ENCODE data around the gene CFAP69.

GRCh38 chr7:90322837-90323236 lies 77.9 kb downstream of the CFAP69 start:
- TF ChIP-seq CREB5 (CRISPR knock-in tag; IDR thresholded peaks at IDR 0.05; ENCODE audit: low read depth), result no peak
- no peak for TF ChIP-seq ZC3H10 (CRISPR knock-in tag; IDR thresholded peaks at IDR 0.05)
- no peak for TF ChIP-seq ESRRG (CRISPR knock-in tag; IDR thresholded peaks at IDR 0.05)
- no peak for TF ChIP-seq ZFP30 (CRISPR knock-in tag; IDR thresholded peaks at IDR 0.05)
- no peak for TF ChIP-seq ZNF70 (CRISPR knock-in tag; IDR thresholded peaks at IDR 0.05)
- no peak for TF ChIP-seq BACH2 (CRISPR knock-in tag; IDR thresholded peaks at IDR 0.05; ENCODE audit: borderline replicate concordance)
- TF ChIP-seq PATZ1 (CRISPR knock-in tag; IDR thresholded peaks at IDR 0.05; ENCODE audit: borderline replicate concordance), result no peak
- TF ChIP-seq ARNTL (CRISPR knock-in tag; IDR thresholded peaks at IDR 0.05; ENCODE audit: borderline replicate concordance, low read depth), result no peak
- no peak for TF ChIP-seq ZFP3 (CRISPR knock-in tag; IDR thresholded peaks at IDR 0.05)
- TF ChIP-seq CSDC2 (CRISPR knock-in tag; IDR thresholded peaks at IDR 0.05), result no peak
- no peak for TF ChIP-seq RARB (CRISPR knock-in tag; IDR thresholded peaks at IDR 0.05)

Data from SK-N-SH treated with all-trans-retinoic acid at 6 μM for 48 hours (cell line).